Muscle of back (tissue), 11 donors: ENCODE results near the gene NXPH3. TPM values are rescaled to one million over a fixed set of nuclear protein-coding genes. Genes with fewer than 3 reads are reported as not detected.
A peak's percentile ranks its signal among the peaks of the same experiment; 100 is the strongest.
"Not testable (repeated sequence)": the region's sequence is repeated elsewhere in the genome, so short reads cannot be mapped to it uniquely, and the experiment has no call there.

Experiments
- DNase-seq, 3 donors: peaks; one replicate each; pipeline versions ENCODE4 v3.0.0 to v3.0.0-alpha.2; 2013
- polyA plus RNA-seq, 10 donors: library from polyadenylated mRNA; unstranded; fragments of 120-200 nt; gene quantifications; one replicate each; pipeline ENCODE4 v1.2.1, GENCODE V29; 2013; ENCODE audit not compliant: insufficient read length in 10 of 10

Gene NXPH3
- polyA plus RNA-seq, 10 donors = 1.2 to 1.7 (median 1.3) TPM

DNA sequence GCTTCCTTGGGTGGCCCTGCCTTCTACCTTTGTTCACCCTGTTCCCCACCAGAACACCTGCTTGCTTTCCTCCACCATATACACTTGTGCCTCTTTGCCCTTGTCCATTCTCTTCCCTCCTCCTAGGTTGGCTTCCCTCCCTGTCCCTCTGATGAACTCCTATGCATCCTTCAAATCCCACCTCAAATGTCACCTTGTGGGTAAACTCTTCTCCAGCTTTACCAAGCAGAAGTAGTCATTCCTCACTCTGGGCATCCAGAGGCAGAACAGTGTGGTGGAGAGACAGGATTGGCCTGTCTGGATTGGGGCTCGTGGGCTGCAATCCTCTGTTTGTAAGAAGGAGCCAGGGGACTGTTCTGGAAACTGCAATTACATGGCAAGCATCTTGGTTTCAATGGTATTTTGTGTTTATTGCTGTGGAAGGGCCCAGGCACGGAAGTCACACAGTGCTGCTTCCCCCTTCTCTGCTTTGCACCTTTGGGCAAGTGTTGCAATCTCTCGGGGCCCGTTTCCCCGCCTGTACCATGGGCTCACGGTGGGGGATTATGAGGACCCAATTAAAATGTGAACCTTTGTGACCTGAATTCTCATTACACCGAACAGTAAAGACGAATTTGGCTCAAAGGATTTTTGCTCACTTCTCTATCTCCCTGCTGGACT lies 21.9 kb upstream of the NXPH3 start:
- DNase-seq = no peak

DNA sequence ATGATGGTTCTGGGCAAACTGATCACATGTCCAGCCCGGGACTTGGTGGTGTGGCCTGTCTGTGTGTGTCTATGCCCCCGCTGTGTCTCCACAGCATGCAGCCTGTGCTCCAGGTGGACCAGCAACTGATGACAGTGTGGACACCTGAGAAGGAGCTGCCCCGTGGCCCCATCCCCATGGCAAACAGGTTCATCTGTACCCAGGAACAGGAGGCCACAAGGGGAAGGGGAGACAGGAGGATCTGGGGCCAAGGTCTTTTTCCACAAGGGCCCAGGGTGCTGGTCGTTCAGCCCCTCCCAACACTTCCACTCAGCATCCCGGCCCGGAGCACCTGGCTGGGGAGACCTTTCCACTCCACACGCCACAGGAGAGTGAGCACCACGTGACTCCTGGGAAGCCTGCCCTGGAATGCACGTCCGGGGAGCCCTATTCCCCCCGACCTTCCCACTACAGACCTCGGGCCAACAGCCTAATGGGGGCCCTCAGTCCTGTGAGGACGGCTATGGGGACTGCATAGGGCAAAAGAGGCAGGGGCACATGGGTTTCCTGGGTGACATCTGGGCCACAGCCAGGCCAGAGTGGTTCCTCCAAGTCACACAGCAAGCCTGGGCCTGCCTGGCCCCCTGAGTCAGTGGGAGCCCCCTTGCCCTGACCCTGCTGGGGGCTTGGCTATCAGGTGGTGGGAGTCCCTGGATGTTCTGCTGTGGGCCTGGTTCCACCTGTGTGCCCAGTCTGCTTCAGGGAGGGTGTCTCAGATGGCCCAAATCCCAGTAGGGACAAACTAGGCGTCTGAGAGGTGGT lies 20.8 kb upstream of the NXPH3 start:
- DNase-seq = peak in 1 of 3 donors; percentile 53

DNA sequence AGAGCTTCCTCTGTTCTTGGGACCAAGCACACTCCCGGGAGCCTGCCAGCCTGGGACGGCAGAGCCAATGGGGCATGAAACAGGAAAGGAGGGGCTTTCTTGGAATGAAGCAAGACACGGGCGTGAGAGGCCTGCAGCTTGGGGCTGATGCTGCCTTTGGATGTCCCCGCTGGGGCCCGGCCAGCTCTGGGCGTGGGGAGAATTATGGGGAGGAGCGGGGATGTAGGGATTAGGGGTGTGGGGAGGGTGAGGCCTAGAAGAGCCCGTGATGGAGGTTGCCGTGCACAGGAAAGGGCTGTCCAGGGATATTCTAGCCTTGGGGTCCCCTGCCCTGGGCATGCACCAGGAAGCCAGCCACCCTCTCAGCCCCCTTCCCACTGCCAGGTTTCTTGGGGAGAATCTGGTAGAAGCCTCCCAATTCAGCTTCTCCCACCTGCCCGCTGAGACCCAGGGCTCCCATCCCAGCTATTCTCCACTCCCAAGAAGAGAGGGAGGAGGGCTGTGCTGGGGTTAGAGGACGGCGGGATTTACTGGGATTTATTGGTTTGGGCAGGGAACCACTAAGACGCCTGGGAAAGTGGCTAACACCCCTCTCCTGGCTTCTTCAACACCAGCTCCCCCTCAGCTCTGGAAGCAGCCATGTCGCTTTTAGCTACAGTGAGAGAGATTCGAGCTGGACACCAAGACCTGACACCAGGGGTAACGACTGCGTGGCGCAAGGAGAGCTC lies 20.0 kb upstream of the NXPH3 start:
- no peak for DNase-seq

DNA sequence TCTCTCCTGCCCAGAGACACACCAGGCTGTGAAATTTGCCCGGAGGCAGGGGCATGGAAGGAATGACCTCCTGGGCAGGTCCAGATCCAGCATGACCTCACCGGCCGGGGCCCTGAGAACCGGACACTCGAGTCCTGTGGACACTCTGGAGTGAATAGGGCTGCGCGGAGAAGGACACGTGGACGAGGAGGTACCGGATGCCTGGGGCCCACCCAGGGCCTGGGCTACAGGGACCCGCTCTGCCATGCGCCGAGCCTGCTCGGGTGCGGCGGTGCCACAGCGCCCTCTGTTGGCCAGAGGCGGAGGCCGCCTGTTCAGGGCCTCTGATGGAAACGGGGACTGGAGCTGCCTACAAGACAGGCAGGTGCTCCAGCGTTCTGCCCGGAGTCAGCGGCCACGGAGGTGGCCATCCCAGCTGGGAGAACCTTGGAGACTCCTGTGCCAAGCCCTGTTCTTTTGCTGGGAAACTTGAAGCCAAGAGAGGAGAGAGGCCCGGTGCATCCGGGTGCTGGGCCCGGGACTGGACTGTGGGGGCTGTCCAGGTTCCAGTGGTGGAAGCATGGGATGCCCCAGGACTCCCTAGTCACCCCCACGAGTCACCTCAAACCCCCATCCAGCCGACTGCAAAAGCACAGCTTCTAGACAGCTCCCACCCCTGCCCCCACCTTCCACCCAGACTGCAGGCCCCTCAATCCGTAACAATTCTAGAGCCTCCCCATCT lies 19.3 kb upstream of the NXPH3 start:
- peak; percentile 57 to 88 (median 80) for DNase-seq

DNA sequence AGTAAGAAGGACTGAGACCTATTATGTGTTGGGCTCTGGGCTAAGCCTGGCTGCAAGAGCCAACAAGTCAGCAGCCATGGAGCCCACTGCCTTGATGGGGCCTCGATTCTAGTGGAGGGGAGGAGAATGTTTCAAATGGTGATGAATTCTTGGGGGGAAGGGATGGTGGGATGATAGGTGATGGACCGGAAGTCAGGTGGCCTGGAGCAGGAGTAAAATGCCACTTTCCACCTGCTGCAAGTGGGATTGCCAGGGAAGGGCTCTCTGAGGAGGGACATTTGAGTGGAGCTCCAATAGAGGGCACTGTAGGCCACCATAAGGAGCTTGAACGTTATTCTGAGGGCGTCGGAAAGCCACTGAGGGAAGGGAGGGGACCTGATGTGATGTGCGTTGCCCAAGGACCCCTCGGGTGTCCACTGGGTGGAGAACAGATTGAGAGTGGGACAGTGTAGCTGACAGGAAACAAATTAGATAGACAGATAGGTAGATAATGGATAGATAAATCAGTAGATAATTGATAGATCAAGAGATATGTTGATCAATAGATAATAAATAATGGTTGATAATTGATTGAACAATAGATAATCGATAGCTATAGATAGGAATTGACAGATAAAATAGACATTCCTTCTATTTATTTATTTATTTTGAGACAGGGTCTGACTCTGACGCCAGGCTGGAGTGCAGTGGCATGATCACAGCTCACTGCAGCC lies 18.2 kb upstream of the NXPH3 start:
- peak in 1 of 3 donors; percentile 51 for DNase-seq

DNA sequence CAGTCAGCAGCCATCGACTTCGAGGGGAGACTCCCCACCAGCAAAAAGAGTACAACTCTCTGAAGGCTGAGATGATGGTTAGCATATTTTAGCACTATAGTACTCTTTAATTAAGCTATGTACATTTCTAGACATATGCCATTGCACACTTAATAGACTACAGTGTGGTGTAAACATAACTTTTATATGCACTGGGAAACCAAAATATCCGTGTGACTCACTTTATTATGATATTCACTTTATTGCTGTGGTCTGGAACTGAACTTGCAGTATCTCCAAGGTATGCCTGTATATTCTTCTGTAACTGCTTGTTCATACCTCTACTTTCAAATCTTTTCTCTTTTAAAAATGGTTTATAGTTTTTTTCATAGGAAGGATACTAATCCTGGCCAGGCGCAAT lies 11.0 kb upstream of the NXPH3 start:
- no peak for DNase-seq

DNA sequence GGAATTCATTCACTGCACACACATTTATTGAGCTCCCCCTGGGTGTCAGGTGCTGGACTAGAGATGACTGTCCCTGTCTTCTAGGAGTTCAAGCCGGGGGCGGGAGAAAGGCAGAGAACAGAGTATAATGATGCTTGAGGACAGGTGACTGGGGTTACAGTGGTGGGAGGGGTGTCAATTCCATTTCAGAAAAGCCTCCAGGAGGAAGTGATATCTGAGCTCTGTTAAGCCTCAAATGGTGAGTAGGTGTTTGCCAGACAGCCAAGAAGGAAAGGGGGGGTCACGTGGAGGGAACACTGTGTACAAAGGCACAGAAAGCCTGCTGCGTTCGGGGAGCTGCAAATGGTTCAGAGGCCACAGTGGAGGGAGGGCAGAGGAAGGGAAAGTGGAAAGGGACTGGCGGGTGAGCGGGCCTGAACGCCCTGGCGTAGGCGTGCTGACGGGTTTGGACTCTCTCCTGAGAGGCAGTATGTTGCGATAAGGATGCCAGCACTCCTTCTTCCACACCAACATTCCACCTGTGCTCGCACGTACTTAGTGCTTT lies 9.7 kb upstream of the NXPH3 start:
- no peak for DNase-seq

DNA sequence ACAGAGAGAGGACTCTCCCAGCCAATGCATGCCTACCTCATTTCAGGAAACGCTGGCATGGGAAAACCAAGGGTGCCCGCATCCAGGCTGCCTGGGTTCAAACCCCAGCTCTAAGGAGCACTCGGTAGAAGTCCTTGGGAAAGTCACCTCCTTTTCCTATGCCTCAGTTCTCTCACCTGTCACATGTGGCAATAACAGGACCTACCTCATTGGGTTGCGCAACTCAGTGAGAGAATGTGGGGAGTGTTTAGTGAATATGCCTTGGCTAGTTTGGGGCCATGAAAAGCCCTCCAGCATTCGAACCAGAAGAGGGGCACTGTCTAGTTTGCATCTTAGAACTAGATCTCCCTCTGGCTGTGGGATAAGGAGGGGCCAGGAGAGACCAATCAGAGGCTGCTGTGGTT lies 9.0 kb upstream of the NXPH3 start:
- no peak for DNase-seq

DNA sequence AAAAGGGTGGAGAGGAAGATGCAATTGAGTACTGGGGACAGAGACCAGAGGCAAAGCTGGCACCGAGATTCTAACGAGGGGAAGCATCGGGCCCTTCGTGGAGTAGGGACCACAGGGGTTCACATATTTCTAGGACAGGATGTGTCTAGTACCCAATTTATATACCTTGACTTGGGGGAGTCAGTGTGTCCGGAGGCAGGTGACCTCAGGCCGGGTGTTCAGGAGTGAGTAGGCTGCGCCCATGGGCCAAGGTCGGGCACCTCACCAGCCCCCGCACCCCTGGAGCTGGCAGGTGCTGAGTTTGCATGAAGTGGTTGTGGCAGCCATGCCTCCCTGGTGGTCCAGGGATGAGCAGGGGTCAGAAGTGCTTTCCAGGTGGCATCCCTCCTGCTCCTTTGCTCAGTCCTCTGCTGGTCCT lies 8.6 kb upstream of the NXPH3 start:
- DNase-seq = no peak

DNA sequence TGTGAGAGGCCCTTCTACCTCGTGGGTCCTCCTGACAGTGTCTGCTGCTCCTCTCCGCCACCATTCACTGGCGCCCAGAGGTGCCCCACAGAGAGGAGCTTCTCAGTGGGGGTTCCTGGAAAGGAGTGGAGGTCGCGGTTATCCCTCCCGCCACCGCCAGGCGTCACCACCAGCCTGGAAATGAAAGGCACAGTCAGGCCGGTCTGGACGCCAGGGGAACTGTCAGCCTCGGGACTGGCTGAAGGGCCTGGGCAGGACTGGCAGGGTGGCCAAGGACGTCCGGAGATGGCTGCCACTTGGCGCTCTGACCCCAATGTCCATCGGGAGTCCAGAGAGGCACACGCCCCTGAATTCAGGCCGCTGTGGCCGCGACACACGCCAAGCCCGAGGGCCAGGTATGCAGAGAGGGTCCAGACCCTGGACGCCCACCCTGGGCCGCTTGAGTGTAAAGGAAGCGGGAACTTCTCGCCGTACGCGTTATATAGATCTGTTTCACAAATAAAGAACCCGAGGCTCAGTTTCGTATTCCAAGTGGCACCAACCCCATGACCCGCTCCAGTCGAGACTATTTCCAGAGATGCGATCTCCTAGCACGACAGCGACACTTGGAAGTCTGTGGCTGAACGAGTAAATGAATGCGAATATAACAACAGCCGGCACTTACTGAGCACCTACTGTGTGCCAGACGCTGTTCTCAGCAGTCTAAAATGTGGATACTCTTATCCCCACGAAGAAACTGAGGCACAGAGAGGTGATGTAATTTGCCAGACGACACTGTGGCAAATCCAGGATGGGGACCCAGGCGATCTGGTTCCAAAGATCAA lies 7.6 kb upstream of the NXPH3 start:
- DNase-seq = peak; percentile 72 to 88 (median 83)

DNA sequence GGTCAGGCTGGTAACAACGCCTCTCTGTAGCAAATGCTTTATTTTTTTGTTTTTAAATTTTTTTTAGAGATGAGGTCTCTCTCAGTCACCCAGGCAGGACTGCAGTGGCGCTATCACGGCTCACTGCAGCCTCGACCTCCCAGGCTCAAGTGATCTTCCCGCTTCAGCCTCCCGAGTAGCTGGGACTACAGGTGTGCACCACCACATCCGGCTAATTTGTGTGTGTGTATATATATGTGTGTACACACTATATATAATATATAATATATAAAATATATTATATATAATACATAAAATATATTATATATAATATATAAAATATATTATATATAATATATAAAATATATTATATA lies 7.0 kb upstream of the NXPH3 start:
- not testable (repeated sequence) for DNase-seq

DNA sequence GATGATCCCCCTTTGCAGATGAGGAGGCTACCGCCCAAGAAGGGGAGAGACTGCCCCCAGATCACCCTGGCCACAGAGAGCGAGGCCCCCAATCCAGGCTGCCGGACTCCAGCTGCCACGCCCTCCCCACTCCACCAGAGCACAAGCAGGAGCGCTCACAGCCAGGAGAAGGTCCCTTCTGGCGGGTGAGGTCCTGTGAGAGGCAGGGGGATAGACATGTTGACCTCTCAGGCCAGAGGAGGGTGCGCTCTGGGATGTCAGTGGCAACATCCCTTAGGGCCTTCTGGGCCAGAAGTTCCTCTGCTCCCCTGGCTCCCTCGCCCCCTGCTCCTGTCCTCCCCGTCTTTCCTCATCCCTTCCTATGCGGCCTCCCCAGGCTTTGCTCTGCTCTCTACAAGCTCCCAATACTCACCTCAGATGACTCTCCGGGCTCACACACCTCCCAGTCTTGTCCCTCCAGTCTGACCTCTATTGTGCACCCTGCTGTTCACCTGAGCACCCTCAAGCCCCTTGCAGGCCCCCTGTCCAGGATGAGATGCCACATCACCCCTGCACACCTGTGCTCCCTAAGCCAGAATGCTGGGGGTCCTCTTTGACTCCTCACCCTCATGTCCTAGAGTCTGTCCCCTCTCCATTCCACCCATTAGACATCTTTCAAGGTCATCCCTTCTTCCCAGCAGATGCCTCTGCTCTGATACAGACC lies 5.0 kb upstream of the NXPH3 start:
- DNase-seq = no peak

DNA sequence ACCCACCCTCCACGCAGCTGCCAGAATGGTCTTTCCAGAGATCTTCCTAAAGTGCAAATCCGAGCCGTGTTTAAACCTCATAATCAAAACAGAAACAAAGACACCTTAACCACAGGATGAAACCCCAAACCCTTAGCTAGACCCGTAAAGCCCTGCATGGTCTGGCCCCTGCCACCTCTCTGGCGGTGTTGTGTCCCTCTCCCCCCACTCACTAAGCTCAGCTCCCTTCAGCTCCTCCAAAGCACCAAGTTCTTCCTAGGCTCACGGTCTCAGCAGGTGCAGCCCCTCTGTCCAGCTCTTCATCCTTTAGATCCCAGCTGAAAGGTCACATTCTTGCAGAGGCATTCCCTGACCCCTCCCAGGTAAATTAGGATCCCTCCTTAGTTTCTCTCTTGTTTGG lies 4.4 kb upstream of the NXPH3 start:
- DNase-seq = no peak

DNA sequence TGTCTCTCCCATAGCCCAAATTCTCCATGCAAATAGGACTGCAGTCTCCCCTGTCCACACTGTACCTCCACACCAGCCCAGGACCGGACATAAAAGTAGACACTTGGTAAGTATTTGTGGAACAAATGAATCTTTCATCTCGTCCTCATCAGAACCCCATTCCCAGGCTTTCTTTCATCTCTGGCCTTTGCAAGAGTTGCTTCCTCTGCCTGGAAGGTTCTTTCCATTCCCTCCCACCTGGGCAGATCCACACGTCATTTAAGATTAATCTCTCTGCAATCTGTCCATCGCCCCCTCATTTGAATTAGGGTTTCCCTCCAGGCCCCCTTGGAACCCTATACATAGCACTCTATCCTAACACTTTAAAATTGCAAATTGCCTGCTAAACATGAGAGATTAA lies 3.9 kb upstream of the NXPH3 start:
- DNase-seq = no peak

DNA sequence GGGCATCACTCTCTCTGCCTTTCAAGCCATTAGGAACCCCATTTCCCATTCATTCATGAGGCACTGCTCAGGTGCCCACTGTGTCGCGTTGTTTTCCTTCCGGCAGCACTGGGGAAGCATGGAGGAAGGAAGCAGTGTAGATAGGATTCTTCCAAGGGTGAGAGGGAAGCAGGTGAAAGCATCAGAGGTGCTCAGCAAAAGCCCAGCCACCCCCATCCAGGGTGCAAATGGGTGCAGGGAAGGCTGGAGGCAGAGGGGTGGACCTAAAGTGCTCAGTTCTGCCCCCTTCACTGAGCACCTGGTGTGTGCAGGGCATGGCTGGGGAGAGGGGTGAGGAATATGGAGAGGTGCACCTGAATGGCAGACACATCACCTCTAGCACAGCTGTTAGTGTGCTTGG lies 3.4 kb upstream of the NXPH3 start:
- DNase-seq = no peak

DNA sequence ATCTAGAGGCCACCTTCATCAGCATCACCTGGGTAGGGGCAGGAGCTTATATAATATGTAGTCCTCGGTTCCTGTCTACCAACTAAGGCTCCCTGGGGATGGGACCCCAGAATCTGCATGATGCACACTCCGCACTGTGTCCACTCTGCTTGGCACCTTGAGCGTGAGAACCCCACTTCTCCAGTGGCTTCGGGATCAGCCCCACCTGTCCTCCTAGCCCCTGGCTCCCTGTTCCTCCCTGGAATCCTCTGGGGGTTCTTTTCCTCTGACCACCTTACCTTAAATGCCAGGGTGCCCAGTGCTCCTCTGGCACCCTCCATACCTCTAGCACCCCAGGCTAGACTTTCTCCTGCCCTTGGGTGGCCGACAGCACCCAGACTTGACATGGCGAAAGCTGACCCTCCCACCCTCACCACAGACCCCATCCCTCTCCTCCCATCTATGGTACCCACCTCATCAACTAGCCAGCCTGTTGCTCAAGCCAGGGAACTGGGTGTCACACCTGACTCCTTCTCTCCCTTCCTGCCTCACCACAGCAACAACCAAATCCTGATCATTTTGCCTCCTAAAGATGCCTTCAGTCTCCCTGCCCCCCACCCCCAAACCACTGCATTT lies 2.8 kb upstream of the NXPH3 start:
- no peak for DNase-seq

DNA sequence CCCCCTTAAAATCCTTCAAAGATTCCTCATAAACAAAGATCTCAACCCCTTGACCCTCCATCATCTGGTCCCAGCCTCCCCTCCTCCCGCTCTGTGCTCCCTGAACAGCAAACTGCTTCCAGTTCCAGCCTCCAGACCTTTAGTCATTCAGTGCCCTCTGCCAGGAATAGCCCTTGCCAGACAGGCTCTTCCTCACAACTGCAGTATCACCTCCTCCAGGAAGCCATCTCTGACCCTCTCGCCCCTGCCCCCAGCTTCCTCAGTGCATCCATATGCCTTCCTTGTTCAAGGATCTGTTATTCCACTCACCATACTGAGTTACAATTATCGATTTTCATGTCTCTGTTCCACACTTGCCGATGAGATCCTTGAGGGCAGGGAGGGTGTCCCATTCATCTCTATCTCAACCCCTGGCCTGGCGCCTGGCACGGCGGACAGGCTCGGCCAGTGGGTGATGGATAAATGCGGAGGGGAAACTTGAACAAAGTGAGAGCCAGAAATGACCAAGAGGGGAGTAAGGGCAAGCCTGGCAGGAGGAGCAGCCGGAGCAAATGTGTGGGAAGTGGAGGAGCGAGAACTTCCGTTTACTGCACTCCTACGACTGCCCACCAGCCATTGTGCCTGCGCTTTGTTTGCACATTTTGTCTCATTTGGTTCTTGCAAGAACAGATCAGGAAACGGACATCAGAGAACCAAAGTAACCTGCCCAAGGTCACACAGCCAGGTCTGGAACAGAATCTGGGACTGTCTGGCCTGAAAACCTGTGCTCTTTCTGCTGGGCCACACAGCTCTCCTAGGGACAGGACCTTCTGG lies 2.0 kb upstream of the NXPH3 start:
- DNase-seq = no peak

DNA sequence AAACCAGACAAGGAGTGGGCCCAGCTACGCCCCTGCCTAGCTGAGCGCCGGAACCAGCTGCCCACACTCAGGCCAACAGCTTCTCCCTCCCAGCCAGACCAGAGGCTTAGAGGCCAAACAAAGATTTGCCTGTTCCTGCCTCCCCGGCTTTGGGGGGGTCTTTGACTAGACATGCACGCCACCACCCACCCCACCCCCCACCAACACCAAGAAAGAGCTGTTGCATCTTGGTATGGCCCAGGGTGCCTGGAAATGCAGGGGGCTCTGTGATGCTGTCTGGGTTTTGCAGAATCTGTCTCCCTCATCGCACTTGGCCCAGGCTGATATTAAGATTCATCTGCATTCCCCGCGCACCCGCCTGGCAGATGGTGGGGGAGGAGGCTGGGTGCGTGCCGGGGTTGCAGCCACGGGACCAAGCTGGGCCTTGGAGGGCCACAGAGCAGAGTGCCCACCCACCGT lies 1.3 kb upstream of the NXPH3 start:
- DNase-seq = no peak
